ENCODE data around the gene PIH1D1. TPM values are rescaled to one million over a fixed set of nuclear protein-coding genes. Genes with fewer than 3 reads are reported as not detected.

The PIH1D1 gene
- total RNA-seq, 3 donors from 2014 or later, result 95.0 to 105 (median 105) TPM

GRCh38 chr19:49415810-49416200, 35.8 kb downstream of the PIH1D1 start:
- peaks cover 33% of the 10 kb centered on the region for H3K27me3 Mint-ChIP-seq (ENCODE audit: low read depth)
- ATAC-seq, result no peak
- no peaks in the 10 kb centered on the region for H3K36me3 Mint-ChIP-seq (ENCODE audit: insufficient read depth)
- no peak for DNase-seq
- H3K4me1 Mint-ChIP-seq (ENCODE audit: low read depth), result peaks cover 19% of the 10 kb centered on the region
- H3K4me3 Mint-ChIP-seq, result no peak overlapping the region
- no peaks in the 10 kb centered on the region for H3K9me3 Mint-ChIP-seq

GRCh38 chr19:49415102-49415809, 36.4 kb downstream of the PIH1D1 start:
- DNase-seq (no peak), ATAC-seq (no peak)
- Mint-ChIP-seq H3K9me3 (no peaks in the 10 kb centered on the region), H3K4me1 (ENCODE audit: low read depth) (peaks cover 20% of the 10 kb centered on the region), H3K36me3 (ENCODE audit: insufficient read depth) (no peaks in the 10 kb centered on the region), H3K4me3 (no peak overlapping the region), H3K27me3 (ENCODE audit: low read depth) (peaks cover 28% of the 10 kb centered on the region)

DNA sequence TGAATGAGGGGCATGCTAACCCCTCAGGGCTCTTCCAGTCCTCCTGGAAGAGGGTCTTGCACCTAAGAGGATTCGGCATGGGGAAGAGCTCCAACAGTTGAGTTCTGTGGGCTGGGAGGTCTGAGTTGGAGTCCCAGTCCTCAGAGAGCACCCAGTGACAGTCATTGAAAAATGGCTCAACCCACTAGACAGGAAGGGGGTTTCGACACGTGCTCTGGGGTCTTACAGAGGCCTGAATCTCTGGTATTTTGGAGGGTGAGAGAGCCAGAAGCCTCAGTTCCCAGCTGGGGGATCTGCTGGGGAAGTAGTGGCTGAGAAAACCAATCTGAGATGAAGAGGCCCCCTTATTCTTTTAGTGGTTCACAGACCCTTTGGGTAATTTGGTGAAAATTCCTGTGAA, 37.4 kb downstream of the PIH1D1 start:
- no peaks in the 10 kb centered on the region for H3K36me3 Mint-ChIP-seq (ENCODE audit: insufficient read depth)
- H3K9me3 Mint-ChIP-seq, result no peaks in the 10 kb centered on the region

GRCh38 chr19:49413348-49413747, 38.3 kb downstream of the PIH1D1 start:
- H3K27me3 Mint-ChIP-seq (ENCODE audit: low read depth), result peaks cover 13% of the 10 kb centered on the region
- no peaks in the 10 kb centered on the region for H3K9me3 Mint-ChIP-seq
- DNase-seq (no peak), ATAC-seq (no peak)
- no peak overlapping the region for H3K4me3 Mint-ChIP-seq
- H3K36me3 Mint-ChIP-seq (ENCODE audit: insufficient read depth), result no peaks in the 10 kb centered on the region
- H3K4me1 Mint-ChIP-seq (ENCODE audit: low read depth), result peaks cover 40% of the 10 kb centered on the region

More for the DNA sequence above, 37.4 kb downstream of the PIH1D1 start:
- peaks cover 19% of the 10 kb centered on the region for H3K27me3 Mint-ChIP-seq (ENCODE audit: low read depth)
- ATAC-seq, result no peak
- peaks cover 30% of the 10 kb centered on the region for H3K4me1 Mint-ChIP-seq (ENCODE audit: low read depth)
- H3K4me3 Mint-ChIP-seq, result no peak overlapping the region
- DNase-seq, result no peak

- ATAC-seq, result no peak
- peak overlapping the region; percentile 33 for H3K4me3 Mint-ChIP-seq
Observed at GRCh38 chr19:49411681-49412326, 39.8 kb downstream of the PIH1D1 start.

GRCh38 chr19:49409441-49410029, 42.1 kb downstream of the PIH1D1 start:
- Mint-ChIP-seq H3K9me3 (no peaks in the 10 kb centered on the region), H3K4me1 (ENCODE audit: low read depth) (peaks cover 57% of the 10 kb centered on the region), H3K4me3 (peak overlapping the region; percentile 65), H3K36me3 (ENCODE audit: insufficient read depth) (no peaks in the 10 kb centered on the region), H3K27me3 (ENCODE audit: low read depth) (no peaks in the 10 kb centered on the region)
- DNase-seq, result no peak
- peak; percentile 27 to 44 for ATAC-seq

More at GRCh38 chr19:49411681-49412326, 39.8 kb downstream of the PIH1D1 start:
- Mint-ChIP-seq H3K27me3 (ENCODE audit: low read depth) (peaks cover 5% of the 10 kb centered on the region), H3K36me3 (ENCODE audit: insufficient read depth) (no peaks in the 10 kb centered on the region), H3K9me3 (no peaks in the 10 kb centered on the region), H3K4me1 (ENCODE audit: low read depth) (peaks cover 52% of the 10 kb centered on the region)
- DNase-seq, result no peak

GRCh38 chr19:49408816-49409440, 42.7 kb downstream of the PIH1D1 start:
- H3K36me3 Mint-ChIP-seq (ENCODE audit: insufficient read depth), result no peaks in the 10 kb centered on the region
- no peak overlapping the region for H3K4me3 Mint-ChIP-seq
- DNase-seq (no peak), ATAC-seq (no peak)
- H3K9me3 Mint-ChIP-seq, result no peaks in the 10 kb centered on the region
- no peaks in the 10 kb centered on the region for H3K27me3 Mint-ChIP-seq (ENCODE audit: low read depth)
- H3K4me1 Mint-ChIP-seq (ENCODE audit: low read depth), result peaks cover 57% of the 10 kb centered on the region

- Mint-ChIP-seq H3K36me3 (ENCODE audit: insufficient read depth) (no peaks in the 10 kb centered on the region), H3K27me3 (ENCODE audit: low read depth) (no peaks in the 10 kb centered on the region), H3K4me3 (no peak overlapping the region), H3K9me3 (no peaks in the 10 kb centered on the region), H3K4me1 (ENCODE audit: low read depth) (peaks cover 62% of the 10 kb centered on the region)
- DNase-seq (no peak), ATAC-seq (peak; percentile 63 to 68)
Observed at GRCh38 chr19:49407482-49408015, 44.1 kb downstream of the PIH1D1 start.

DNA sequence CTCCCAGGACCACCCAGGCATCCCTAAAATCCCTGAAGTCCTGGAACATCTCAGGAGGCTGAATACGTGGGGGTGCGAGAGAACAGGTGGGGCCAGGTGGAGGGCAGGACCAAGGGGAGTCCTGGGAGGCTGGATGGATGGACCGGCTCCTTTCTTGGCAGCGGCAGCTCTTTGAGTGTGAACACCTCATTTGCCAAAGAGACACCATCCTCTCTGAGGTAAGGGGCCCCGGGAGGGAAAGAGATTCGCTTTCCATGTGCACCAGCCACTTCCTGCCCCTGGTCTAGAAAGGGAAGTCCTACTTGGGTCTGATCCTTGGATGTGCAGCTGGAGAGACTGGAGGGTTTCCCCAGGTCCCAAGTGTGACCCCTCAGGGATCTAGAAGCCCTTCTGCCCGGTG, 44.5 kb downstream of the PIH1D1 start:
- Mint-ChIP-seq H3K4me1 (ENCODE audit: low read depth) (peaks cover 58% of the 10 kb centered on the region), H3K27me3 (ENCODE audit: low read depth) (no peaks in the 10 kb centered on the region), H3K4me3 (no peak overlapping the region), H3K36me3 (ENCODE audit: insufficient read depth) (no peaks in the 10 kb centered on the region), H3K9me3 (no peaks in the 10 kb centered on the region)
- DNase-seq, result no peak
- ATAC-seq, result no peak

DNA sequence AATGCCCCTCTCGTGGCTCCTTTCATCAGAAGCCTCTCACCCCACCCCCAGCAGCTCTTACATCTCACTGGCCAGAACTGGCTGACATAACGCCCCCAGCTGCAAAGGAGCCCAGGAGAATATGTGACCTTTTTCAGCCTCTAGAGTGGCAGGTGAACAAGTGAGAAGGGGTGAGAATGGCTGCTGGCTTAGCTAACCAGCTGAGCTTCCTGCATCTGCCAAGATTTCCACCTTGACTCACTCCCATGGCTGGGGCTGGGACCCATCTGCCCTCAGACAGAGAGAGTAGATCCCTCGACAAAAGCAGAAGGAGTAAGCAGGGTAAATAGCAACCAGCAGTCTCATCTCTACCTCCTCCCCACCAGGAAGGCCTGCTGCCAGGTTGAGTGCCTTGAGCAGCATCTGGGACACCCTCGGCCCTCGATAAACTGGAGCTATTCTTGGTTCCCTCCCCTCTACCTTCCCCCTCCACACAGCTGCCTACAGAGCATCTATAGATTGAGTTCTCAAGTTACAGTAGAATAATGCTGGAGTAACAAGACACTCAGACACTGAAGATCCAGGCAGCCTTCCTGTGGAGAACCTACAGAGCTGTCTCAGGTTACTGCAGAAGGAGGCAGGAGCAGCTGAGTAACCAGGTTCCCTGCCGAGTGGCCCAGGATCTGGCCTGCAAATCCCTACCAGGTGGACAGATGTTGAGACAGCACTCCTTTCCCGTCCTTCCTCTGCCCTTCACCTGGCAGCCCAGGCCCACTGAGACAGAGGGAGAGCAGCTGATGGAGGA, 48.0 kb downstream of the PIH1D1 start:
- Mint-ChIP-seq H3K36me3 (ENCODE audit: insufficient read depth) (no peaks in the 10 kb centered on the region), H3K4me1 (ENCODE audit: low read depth) (peaks cover 32% of the 10 kb centered on the region), H3K4me3 (no peak overlapping the region), H3K27me3 (ENCODE audit: low read depth) (no peaks in the 10 kb centered on the region), H3K9me3 (no peaks in the 10 kb centered on the region)
- no peak for ATAC-seq
- no peak for DNase-seq

- Mint-ChIP-seq H3K4me3 (no peak overlapping the region), H3K4me1 (ENCODE audit: low read depth) (peaks cover 22% of the 10 kb centered on the region), H3K27me3 (ENCODE audit: low read depth) (no peaks in the 10 kb centered on the region), H3K9me3 (no peaks in the 10 kb centered on the region), H3K36me3 (ENCODE audit: insufficient read depth) (no peaks in the 10 kb centered on the region)
- no peak for DNase-seq
- ATAC-seq, result no peak
Observed at GRCh38 chr19:49400029-49400428, 51.6 kb downstream of the PIH1D1 start.

DNA sequence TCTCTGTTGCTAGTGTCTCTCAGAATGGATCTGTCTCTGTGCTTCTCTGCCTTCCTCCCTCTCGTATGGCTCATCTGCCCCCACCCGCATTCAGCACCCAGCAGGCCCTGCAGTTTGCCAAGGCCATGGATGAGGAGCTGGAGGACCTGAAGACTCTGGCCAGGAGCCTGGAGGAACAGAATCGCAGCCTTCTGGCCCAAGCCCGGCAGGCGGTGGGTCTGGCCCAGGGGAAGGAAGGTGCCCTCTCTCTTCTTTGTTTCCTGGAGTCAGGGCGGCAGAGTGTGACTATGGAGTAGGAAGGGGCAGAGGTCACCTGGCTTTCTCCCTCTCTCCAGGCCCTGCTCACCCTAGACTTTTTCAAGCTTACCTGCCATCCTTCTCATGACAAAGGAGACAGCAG, 52.7 kb downstream of the PIH1D1 start:
- peaks cover 22% of the 10 kb centered on the region for H3K4me1 Mint-ChIP-seq (ENCODE audit: low read depth)
- DNase-seq, result no peak

GRCh38 chr19:49398001-49398615, 53.5 kb downstream of the PIH1D1 start:
- peaks cover 16% of the 10 kb centered on the region for H3K4me1 Mint-ChIP-seq (ENCODE audit: low read depth)
- H3K36me3 Mint-ChIP-seq (ENCODE audit: insufficient read depth), result no peaks in the 10 kb centered on the region
- no peak for ATAC-seq
- no peaks in the 10 kb centered on the region for H3K27me3 Mint-ChIP-seq (ENCODE audit: low read depth)
- no peak overlapping the region for H3K4me3 Mint-ChIP-seq
- DNase-seq, result no peak
- H3K9me3 Mint-ChIP-seq, result no peaks in the 10 kb centered on the region

More for the DNA sequence above, 52.7 kb downstream of the PIH1D1 start:
- Mint-ChIP-seq H3K9me3 (no peaks in the 10 kb centered on the region), H3K4me3 (no peak overlapping the region), H3K27me3 (ENCODE audit: low read depth) (no peaks in the 10 kb centered on the region), H3K36me3 (ENCODE audit: insufficient read depth) (no peaks in the 10 kb centered on the region)
- no peak for ATAC-seq
